ENCODE measurements around the gene OGDHL.
"Not testable (repeated sequence)": the region's sequence is repeated elsewhere in the genome, so short reads cannot be mapped to it uniquely, and the experiment has no call there.

The OGDHL gene

GRCh38 chr10:49738616-49739360, 23.3 kb downstream of the OGDHL start:
- no peak for DNase-seq (ENCODE audit: low spot score)

- DNase-seq (ENCODE audit: low spot score): no peak
Measured at GRCh38 chr10:49737474-49738201, 24.5 kb downstream of the OGDHL start.

- DNase-seq (ENCODE audit: low spot score): no peak
Measured at GRCh38 chr10:49736564-49737113, 25.5 kb downstream of the OGDHL start.

- DNase-seq (ENCODE audit: low spot score): no peak
Measured at GRCh38 chr10:49735848-49736563, 26.1 kb downstream of the OGDHL start.

- DNase-seq (ENCODE audit: low spot score): no peak
Measured at GRCh38 chr10:49735161-49735560, 27.0 kb downstream of the OGDHL start.

GRCh38 chr10:49734676-49735075, 27.4 kb downstream of the OGDHL start:
- no peak for DNase-seq (ENCODE audit: low spot score)

- DNase-seq (ENCODE audit: low spot score): no peak
Measured at GRCh38 chr10:49733866-49734265, 28.3 kb downstream of the OGDHL start.

- DNase-seq (ENCODE audit: low spot score): no peak
Measured at GRCh38 chr10:49726593-49726992, 35.5 kb downstream of the OGDHL start.

- DNase-seq (ENCODE audit: low spot score): not testable (repeated sequence)
Measured at GRCh38 chr10:49715157-49715556, 47.0 kb downstream of the OGDHL start.

GRCh38 chr10:49713266-49713665, 48.9 kb downstream of the OGDHL start:
- no peak for DNase-seq (ENCODE audit: low spot score)

- no peak for DNase-seq (ENCODE audit: low spot score)
Measured at GRCh38 chr10:49711481-49711880, 50.6 kb downstream of the OGDHL start.

GRCh38 chr10:49710966-49711365, 51.2 kb downstream of the OGDHL start:
- no peak for DNase-seq (ENCODE audit: low spot score)

GRCh38 chr10:49709934-49710333, 52.2 kb downstream of the OGDHL start:
- DNase-seq (ENCODE audit: low spot score): no peak

GRCh38 chr10:49707585-49707984, 54.5 kb downstream of the OGDHL start:
- no peak for DNase-seq (ENCODE audit: low spot score)

GRCh38 chr10:49700997-49701396, 61.1 kb downstream of the OGDHL start:
- no peak for DNase-seq (ENCODE audit: low spot score)

GRCh38 chr10:49700211-49700610, 61.9 kb downstream of the OGDHL start:
- no peak for DNase-seq (ENCODE audit: low spot score)

- DNase-seq (ENCODE audit: low spot score): no peak
Measured at GRCh38 chr10:49698679-49699078, 63.4 kb downstream of the OGDHL start.

- DNase-seq (ENCODE audit: low spot score): no peak
Measured at GRCh38 chr10:49696311-49696710, 65.8 kb downstream of the OGDHL start.

- no peak for DNase-seq (ENCODE audit: low spot score)
Measured at GRCh38 chr10:49694466-49694865, 67.7 kb downstream of the OGDHL start.

- no peak for DNase-seq (ENCODE audit: low spot score)
Measured at GRCh38 chr10:49691588-49691987, 70.5 kb downstream of the OGDHL start.

- no peak for DNase-seq (ENCODE audit: low spot score)
Measured at GRCh38 chr10:49690698-49691356, 71.3 kb downstream of the OGDHL start.

GRCh38 chr10:49689882-49690510, 72.1 kb downstream of the OGDHL start:
- DNase-seq (ENCODE audit: low spot score): no peak
